Fibroblast of villous mesenchyme (primary cell): ENCODE results near the gene MAPT. TPM values are rescaled to one million over a fixed set of nuclear protein-coding genes. Genes with fewer than 3 reads are reported as not detected.

Experiments
- DNase-seq: peaks from one replicate; pipeline ENCODE4 v3.0.0-alpha.2; 2010; ENCODE audit warnings: low read depth
- H3K4me3 ChIP-seq: 2 replicates; pipeline ENCODE4 v1.5.1; 2011; ENCODE audit warnings: low read depth, mild to moderate bottlenecking, low read length
- total RNA-seq: library from RNA; depleted of rRNA; stranded (reverse); fragments of >200 nt; gene quantifications from 2 replicates; pipeline ENCODE4 v1.2.3, GENCODE V29; 2012
- TF ChIP-seq, protein P1 (sequence below): IDR thresholded peaks from 2 replicates; pipeline ENCODE4 v1.5.1; 2012; ENCODE audit warnings: low read depth, mild to moderate bottlenecking, low read length; ENCODE audit not compliant: insufficient read depth

The MAPT gene
- total RNA-seq, 1 donor, result not detected

DNA sequence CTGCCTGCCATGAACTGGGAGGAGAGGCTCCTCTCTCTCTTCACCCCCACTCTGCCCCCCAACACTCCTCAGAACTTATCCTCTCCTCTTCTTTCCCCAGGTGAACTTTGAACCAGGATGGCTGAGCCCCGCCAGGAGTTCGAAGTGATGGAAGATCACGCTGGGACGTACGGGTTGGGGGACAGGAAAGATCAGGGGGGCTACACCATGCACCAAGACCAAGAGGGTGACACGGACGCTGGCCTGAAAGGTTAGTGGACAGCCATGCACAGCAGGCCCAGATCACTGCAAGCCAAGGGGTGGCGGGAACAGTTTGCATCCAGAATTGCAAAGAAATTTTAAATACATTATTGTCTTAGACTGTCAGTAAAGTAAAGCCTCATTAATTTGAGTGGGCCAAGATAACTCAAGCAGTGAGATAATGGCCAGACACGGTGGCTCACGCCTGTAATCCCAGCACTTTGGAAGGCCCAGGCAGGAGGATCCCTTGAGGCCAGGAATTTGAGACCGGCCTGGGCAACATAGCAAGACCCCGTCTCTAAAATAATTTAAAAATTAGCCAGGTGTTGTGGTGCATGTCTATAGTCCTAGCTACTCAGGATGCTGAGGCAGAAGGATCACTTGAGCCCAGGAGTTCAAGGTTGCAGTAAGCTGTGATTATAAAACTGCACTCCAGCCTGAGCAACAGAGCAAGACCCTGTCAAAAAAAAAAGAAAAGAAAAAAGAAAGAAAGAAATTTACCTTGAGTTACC is 68.0 kb downstream of the MAPT start:
- no peak for DNase-seq
- H3K4me3 ChIP-seq, result no peak overlapping the region
- TF ChIP-seq, protein P1, sequence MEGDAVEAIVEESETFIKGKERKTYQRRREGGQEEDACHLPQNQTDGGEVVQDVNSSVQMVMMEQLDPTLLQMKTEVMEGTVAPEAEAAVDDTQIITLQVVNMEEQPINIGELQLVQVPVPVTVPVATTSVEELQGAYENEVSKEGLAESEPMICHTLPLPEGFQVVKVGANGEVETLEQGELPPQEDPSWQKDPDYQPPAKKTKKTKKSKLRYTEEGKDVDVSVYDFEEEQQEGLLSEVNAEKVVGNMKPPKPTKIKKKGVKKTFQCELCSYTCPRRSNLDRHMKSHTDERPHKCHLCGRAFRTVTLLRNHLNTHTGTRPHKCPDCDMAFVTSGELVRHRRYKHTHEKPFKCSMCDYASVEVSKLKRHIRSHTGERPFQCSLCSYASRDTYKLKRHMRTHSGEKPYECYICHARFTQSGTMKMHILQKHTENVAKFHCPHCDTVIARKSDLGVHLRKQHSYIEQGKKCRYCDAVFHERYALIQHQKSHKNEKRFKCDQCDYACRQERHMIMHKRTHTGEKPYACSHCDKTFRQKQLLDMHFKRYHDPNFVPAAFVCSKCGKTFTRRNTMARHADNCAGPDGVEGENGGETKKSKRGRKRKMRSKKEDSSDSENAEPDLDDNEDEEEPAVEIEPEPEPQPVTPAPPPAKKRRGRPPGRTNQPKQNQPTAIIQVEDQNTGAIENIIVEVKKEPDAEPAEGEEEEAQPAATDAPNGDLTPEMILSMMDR, result no peak

DNA sequence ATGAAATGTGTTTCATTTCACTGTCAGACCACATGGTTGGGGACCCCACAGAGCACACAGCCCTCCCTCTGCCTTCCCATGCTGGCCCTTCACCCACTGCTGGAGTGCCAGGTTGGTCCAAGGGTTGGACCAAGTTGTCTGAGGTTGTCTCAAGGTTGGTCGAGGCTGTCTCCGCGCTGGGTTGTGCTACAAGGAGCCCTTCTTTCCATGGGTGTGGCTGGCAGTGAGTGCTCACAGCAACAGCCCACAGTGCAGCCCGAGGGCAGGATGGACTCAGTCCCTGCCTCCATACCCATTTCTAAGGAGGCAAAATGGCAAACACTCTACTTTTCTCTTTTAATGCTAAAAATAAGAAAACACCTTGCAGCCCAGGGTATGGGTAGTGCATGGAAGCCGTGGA is 68.9 kb downstream of the MAPT start:
- TF ChIP-seq, protein P1, result no peak
- no peak for DNase-seq
- H3K4me3 ChIP-seq, result no peak overlapping the region

DNA sequence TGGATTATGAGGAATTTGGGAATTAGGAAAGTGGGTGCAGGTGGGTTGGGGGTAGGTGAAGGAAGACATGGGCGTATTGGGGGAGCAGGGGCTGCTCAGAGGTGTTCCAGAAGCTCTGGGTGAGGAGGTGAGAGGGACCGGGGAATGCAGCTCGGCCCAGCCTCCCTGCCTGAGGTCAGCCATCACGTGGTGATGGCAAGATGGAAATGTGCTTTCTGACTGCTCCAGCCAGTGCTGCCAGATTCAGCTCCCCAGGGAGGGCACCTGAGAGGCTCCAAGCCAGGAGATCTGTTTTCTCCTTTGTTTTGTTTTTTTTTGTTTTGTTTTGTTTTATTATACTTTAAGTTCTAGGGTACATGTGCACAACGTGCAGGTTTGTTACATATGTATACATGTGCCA is 69.5 kb downstream of the MAPT start:
- no peak for DNase-seq
- no peak overlapping the region for H3K4me3 ChIP-seq
- TF ChIP-seq, protein P1, result no peak

DNA sequence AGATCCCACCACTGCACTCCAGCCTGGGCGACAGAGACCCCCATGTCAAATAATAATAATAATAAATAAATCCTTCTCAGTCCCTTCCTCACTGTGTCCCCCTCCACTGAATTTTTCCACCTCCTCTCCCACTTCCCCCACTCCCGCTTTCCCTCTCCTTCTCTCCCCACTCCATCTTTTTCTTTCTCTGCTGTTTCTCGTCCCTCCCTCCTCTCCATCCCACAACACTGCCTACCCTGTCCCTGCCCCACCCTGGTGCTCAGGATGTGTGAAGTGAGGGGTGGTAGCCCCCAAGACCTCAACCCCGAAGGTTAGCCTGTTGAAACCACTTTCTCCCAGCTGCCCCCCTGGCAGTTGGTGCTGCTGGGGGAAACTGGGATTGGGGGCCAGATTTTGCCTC is 70.3 kb downstream of the MAPT start:
- DNase-seq, result no peak
- TF ChIP-seq, protein P1, result no peak

DNA sequence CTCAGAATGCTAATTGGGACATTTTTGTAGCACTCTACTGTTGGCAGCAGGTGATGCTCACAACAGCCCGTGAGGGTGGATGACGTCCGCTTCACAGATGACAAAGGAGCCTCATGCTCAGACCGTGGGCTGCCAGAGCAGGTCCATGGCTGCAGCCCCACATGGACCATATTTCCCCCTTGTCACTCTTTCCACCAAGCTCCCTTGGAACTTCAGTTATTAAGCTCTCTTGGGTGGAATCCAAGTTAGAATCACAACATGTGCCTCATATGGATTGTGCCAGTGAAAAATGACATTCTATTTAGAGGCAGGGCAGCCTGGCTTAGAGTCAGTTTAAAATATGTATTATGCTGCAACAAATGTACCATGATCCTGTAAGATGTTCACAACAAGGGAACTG is 71.5 kb downstream of the MAPT start:
- no peak for DNase-seq
- TF ChIP-seq, protein P1, result no peak
- H3K4me3 ChIP-seq, result no peak overlapping the region

More for the DNA sequence above, 70.3 kb downstream of the MAPT start:
- no peak overlapping the region for H3K4me3 ChIP-seq

DNA sequence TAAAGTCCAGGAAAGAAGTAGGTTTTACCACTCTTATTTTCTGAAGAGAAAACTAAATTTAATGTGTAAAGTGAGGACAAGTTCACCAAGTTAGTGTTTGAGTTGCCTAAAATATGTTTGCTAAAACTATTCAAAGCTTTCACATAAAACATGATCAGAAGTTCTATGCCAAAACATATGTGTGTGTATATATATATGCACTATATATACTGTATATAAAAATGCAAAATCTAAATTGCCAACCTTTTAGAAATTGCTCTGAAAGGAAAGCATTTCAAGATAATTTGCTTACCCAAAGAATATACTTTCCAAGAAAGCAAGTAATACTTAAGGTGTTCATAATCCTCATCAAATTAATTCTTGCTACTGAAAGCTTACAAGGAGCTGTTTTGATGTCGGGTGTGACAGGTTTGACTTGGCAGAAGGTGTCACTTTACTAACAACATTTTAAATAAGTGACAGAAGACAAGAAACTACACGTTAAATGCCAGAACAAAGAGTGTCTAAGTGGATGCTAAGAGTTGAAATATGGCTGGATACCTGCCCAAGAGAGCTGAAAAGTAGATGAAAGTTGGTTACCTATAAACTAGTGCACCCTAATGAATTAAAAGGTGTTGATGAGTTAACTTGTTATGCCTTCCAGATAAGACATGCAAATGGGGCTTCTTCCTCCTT is 72.4 kb downstream of the MAPT start:
- TF ChIP-seq, protein P1, result no peak
- DNase-seq, result no peak
- no peak overlapping the region for H3K4me3 ChIP-seq
